Measurements from ENCODE around the gene NCKAP5.

- no peak for TF ChIP-seq CTCF (IDR thresholded peaks at IDR 0.05)
- TF ChIP-seq EZH2 (IDR thresholded peaks at IDR 0.05; ENCODE audit: borderline replicate concordance, insufficient read depth, low read depth, low read length, poor library complexity, severe bottlenecking) = no peak
These were observed 332.3 kb downstream of the NCKAP5 start for GRCh38 chr2:133235968-133236367.
